Mesodermal cell (in vitro differentiated cells): Measurements from ENCODE around the gene SH3GLB2.
"Not testable (repeated sequence)": the region's sequence is repeated elsewhere in the genome, so short reads cannot be mapped to it uniquely, and the experiment has no call there.

ENCODE experiments used
- H3K27ac ChIP-seq: 2 replicates; pipeline ENCODE4 v1.7.0; 2013; ENCODE audit warnings: mild to moderate bottlenecking, low read depth, low read length, moderate library complexity; ENCODE audit not compliant: severe bottlenecking
- H3K36me3 ChIP-seq: 2 replicates; pipeline ENCODE4 v1.7.1; 2013; ENCODE audit warnings: mild to moderate bottlenecking, low read length, moderate library complexity; ENCODE audit not compliant: control insufficient read depth, insufficient read depth
- H3K4me1 ChIP-seq: one replicate; pipeline ENCODE4 v1.7.1; 2013; ENCODE audit warnings: mild to moderate bottlenecking, low read length; ENCODE audit not compliant: insufficient read depth, control insufficient read depth, poor library complexity, severe bottlenecking
- H3K4me3 ChIP-seq: 2 replicates; pipeline ENCODE4 v1.7.0; 2013; ENCODE audit warnings: low read length, control low read depth, mild to moderate bottlenecking; ENCODE audit not compliant: insufficient read depth, poor library complexity, severe bottlenecking; ENCODE audit errors: extremely low read depth
- H3K9me3 ChIP-seq: 2 replicates; pipeline ENCODE4 v1.7.1; 2013; ENCODE audit warnings: mild to moderate bottlenecking, low read length, moderate library complexity; ENCODE audit not compliant: control insufficient read depth
- WGBS, 2 experiments: methylation state at CpG; one replicate each; pipeline ENCODE4 v1.1.5; 2013; ENCODE audit warnings: missing lambda C conversion rate in 2 of 2; ENCODE audit not compliant: insufficient coverage in 2 of 2; 5-methylcytosine and 5-hydroxymethylcytosine counted together

The SH3GLB2 gene

DNA sequence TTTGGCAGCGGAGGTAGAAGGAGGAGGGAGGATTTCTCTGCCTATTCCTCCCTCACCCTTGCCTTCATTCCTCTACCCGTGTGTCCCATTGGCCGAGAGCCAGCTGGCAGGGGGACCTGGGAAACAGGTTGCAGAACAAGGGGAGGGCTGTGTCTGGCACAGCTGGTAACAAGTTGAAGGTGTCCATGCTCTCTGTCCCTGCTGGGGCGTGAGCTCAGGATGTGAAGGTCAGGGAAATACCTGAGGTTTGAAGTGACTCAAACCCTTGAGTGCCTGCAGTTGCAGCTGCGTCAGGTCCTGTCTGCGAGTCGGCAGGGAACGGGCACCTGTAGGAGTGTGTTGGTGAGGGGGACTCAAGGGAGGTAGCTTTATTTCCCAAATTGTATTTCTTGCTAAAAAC is 24.5 kb upstream of the SH3GLB2 start:
- 97% methylated on average over 4 to 5 of the region's 8 CpGs for WGBS, 2 experiments

DNA sequence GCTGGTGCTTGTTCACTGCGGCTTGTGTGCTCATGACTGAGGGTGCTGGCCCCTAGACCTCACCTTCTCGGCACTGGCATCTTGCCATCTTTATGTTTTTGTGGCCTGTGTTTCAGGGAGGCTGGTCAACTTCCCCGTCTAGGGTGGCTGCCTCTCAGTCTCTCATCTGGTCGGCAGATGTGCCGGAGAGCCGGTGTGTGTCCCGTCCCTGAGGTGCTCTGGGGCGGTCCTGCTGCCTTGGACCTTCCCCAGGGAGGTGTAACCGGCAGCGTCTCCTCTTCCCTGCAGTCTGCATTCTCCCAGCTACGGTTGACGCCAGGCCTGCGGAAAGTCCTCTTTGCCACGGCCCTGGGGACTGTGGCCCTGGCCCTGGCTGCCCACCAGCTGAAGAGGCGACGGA is 13.9 kb upstream of the SH3GLB2 start:
- 90 to 96% methylated on average over 9 to 15 of the region's 16 CpGs for WGBS, 2 experiments
- H3K9me3 ChIP-seq = no peaks in the 10 kb centered on the region

More for the DNA sequence above, 24.5 kb upstream of the SH3GLB2 start:
- Histone ChIP-seq H3K4me1 (no peaks in the 10 kb centered on the region), H3K9me3 (no peaks in the 10 kb centered on the region), H3K4me3 (no peak overlapping the region), H3K36me3 (peaks cover 61% of the 10 kb centered on the region), H3K27ac (no peak overlapping the region)

DNA sequence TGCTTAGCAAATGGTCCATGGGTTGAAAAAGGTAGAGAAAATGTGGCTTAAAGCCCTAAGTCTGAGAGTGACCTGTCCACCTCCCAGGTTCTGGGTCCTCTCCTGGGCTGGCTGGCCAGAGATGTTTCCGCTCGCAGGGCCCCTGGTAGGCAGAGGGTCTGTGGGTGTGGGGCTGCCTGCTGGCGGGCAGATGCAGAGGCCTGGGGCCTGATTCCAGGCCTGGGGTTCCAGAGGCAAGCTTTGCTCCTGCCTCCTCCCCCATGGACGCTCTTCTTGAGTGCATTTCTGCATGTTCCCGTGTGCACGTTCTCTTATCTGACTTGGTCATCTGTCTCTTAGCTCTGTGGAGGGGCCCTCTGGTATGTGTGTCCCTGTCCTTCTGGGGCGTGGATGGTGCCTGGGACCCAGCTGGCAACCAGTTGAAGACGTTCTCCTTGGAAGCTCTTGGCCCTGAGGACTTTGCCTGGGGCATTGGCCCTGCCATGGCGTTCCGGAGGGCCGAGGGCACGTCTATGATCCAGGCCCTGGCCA is 12.0 kb upstream of the SH3GLB2 start:
- H3K9me3 ChIP-seq = no peaks in the 10 kb centered on the region
- peaks cover 14% of the 10 kb centered on the region for H3K4me1 ChIP-seq
- no peak overlapping the region for H3K27ac ChIP-seq
- peaks cover 16% of the 10 kb centered on the region for H3K36me3 ChIP-seq
- 92 to 94% methylated on average over 12 of the region's 12 CpGs for WGBS, 2 experiments
- no peak overlapping the region for H3K4me3 ChIP-seq

More for the DNA sequence above, 13.9 kb upstream of the SH3GLB2 start:
- Histone ChIP-seq H3K4me3 (no peak overlapping the region), H3K36me3 (peaks cover 22% of the 10 kb centered on the region), H3K27ac (no peak overlapping the region), H3K4me1 (peaks cover 14% of the 10 kb centered on the region)

DNA sequence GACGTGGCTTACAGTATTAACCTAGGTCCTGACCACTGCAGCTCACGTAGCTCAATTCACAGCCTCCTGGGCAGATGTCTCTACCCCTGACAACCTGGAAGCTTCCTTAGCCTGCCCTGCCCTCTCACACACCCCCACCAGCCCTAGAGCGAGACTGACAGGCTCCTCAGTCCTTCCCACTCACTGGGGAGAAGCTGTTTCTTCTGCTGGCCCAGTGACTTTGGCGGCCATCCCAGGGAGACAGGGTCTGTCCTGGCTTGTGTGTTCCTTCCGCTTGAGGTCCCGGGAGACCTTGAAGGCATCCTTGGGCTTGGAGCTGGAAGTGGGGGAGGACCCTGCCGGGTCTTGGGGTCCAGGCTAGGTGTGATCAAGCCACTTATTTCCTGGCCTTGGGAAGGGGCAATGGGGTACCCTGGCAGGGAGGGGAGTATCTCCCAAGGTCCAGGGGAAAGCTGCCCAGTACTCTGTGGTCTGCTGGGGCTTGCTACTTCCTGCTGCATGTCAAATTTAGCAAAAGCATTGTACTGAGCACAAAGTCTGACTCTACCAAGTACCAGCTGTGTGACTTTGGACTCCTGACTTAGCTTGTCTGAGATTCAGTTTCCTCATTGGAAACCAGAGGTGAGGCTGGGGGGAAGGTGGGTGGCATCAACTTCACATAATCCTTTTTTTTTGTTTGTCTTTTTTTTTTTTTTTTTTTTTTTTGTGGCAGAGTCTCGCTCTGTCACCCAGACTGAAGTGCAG is 10.2 kb upstream of the SH3GLB2 start:
- H3K27ac ChIP-seq = no peak overlapping the region
- 96 to 97% methylated on average over 4 of the region's 8 CpGs for WGBS, 2 experiments
- H3K4me1 ChIP-seq = peaks cover 14% of the 10 kb centered on the region
- H3K4me3 ChIP-seq = peak overlapping the region; percentile 95
- peaks cover 16% of the 10 kb centered on the region for H3K36me3 ChIP-seq
- H3K9me3 ChIP-seq = no peaks in the 10 kb centered on the region

DNA sequence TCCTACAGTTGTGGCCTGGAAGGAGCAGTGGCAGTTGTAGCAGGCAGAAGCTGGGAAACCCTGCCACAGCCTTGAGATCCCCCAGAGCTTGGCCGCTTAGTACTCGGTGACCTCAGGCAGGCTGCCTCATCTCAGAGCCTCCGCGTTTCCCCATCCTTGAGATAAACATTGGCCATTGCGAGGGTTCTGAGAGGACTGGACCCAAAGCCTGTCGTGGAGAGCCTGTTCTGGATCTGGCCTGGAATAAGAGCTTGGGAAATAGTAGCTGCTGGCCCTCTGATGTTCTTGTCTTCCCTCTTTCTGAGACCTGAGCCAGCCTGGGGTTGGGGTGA is 9.6 kb upstream of the SH3GLB2 start:
- H3K4me3 ChIP-seq = peak overlapping the region; percentile 95
- no peaks in the 10 kb centered on the region for H3K9me3 ChIP-seq
- 73 to 90% methylated on average over 6 of the region's 6 CpGs for WGBS, 2 experiments
- peaks cover 14% of the 10 kb centered on the region for H3K4me1 ChIP-seq
- H3K27ac ChIP-seq = no peak overlapping the region
- H3K36me3 ChIP-seq = peaks cover 16% of the 10 kb centered on the region

DNA sequence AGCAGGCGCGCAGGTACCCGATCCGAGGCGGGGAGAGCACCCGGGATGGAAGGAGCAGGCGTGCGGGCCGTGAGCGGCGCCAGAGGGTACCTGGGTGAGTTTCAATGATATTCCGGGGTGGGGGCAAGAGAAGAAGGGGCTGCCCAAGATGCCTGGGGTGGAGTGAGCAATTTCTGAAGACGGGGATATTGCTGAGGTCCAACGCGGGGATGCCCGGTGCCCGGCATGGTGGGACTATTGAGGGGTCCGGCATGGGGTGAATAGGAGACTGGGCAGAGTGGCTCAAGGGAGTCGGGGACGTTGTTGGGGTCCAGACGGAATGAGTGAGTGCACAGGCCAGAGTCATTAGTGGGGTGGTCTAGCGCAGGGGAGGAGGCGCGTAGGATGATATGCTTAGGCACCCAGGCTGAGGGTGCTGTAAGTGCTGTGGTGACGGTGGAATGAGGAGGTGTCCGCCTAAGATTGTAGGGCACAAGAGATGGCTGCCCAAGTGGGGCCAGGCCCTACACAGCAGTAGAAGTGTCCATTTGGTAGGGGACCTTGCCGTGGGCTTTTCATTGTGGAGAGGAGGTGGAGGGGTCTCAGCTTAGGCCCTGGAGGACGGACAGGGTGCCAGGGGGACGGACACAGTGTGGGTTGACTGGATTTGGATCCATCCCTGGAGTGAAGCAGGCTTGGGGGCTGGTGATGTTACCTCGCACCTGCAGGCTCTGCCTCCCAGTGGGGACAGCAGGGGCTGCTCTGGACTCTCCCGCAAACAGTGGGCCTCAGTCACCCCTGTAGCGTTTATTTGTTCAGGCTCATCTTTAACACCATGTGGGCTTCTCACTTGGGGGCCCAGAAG is 9.0 kb upstream of the SH3GLB2 start:
- WGBS, 2 experiments = 19 to 24% methylated on average over 26 to 31 of the region's 32 CpGs
- peaks cover 14% of the 10 kb centered on the region for H3K4me1 ChIP-seq
- H3K27ac ChIP-seq = no peak overlapping the region

DNA sequence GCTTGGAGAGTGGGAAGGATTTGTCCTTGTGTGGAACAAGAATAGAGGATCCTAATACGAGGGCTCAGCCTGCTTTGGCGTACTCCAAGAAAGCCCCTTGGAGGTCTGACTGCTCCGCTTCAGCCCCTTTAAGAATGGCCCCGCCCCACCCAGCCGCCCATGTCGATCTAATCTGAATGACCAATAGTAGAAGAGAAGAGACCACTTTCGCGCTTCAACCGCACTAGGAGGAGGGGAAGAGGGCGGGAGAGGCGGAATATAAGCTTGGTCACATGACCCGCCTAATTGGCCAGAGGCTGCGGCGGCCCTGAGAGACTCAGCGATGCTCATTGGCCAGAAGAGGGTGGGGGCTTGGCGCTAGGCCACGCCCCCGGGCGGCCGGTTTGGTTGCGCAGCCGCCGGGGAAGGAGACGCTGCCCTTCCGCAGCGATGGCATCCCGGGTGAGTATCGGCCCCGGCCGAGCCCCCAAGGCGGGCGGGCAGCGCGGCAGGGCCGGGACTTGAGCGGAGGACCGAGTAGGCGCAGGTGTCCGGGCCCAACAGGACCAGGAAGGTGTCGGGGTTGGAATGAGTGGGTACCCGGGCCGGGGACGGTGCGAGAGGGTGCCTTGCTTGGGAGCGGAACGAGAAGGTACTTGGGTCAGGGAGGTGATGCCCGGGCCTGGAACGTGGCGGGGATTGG is 8.3 kb upstream of the SH3GLB2 start, which contains the start of gene MIGA2:
MIGA2 (plus strand) TSS at position 386 of the 682 bp plus-strand sequence. CDS start 3,969 bp downstream, outside the sequence.
- peak within 1 kb of the TSS; percentile 59 for H3K27ac ChIP-seq
- peaks cover 14% of the 10 kb centered on the region for H3K4me1 ChIP-seq
- H3K36me3 ChIP-seq = peaks cover 4% of the 10 kb centered on the region
- H3K4me3 ChIP-seq = peak within 1 kb of the TSS; percentile 95
- 1 to 2% methylated on average over 43 to 44 of the region's 49 CpGs for WGBS, 2 experiments
- H3K9me3 ChIP-seq = no peaks in the 10 kb centered on the region

More for the DNA sequence above, 9.0 kb upstream of the SH3GLB2 start:
- peak overlapping the region; percentile 95 for H3K4me3 ChIP-seq
- H3K36me3 ChIP-seq = peaks cover 12% of the 10 kb centered on the region
- H3K9me3 ChIP-seq = no peaks in the 10 kb centered on the region

DNA sequence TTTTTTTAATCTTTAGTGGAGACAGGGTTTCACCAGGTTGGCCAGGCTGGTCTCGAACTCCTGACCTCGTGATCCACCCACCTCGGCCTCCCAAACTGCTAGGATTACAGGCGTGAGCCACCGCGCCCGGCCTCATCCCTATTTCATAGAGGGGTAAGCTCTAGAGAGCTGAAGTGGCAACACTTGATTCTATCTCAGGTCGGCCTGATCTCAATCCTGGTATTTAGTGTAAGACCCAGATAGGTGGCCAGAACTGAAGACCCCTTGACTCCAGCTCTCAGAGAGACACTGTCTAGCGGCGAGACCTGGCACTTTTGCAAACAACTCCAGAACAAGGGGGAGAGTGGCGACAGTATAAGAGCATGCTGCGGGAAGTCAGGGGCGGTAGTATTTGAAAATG is 7.7 kb upstream of the SH3GLB2 start:
- H3K4me3 ChIP-seq, H3K9me3 ChIP-seq, H3K36me3 ChIP-seq: not testable (repeated sequence)
- WGBS, 2 experiments = 81 to 82% methylated on average over 12 to 13 of the region's 13 CpGs
- peak overlapping the region; percentile 59 for H3K27ac ChIP-seq
- peaks cover 14% of the 10 kb centered on the region for H3K4me1 ChIP-seq

DNA sequence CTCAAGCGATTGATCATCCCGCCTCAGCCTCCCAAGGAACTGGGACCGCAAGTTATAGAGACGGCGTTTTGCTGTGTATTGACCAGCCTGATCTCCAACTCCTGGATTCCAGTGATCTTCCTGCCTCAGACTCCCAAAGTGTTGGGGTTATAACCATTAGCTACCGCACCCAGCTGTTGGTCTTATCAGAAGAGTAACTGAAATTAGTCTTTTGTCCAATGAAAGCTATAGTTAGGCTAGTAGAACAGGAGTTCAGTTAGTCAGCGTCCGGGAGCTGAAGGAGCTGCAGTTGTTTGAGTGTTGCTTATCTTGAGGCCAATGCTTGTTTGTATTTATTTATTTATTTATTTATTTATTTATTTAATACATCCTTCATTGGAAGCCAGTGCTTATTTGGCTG is 5.1 kb upstream of the SH3GLB2 start:
- Histone ChIP-seq H3K4me1 (peaks cover 11% of the 10 kb centered on the region), H3K27ac (no peak overlapping the region), H3K9me3 (no peaks in the 10 kb centered on the region), H3K4me3 (no peak overlapping the region), H3K36me3 (no peaks in the 10 kb centered on the region)
- 90 to 97% methylated on average over 6 of the region's 8 CpGs for WGBS, 2 experiments

DNA sequence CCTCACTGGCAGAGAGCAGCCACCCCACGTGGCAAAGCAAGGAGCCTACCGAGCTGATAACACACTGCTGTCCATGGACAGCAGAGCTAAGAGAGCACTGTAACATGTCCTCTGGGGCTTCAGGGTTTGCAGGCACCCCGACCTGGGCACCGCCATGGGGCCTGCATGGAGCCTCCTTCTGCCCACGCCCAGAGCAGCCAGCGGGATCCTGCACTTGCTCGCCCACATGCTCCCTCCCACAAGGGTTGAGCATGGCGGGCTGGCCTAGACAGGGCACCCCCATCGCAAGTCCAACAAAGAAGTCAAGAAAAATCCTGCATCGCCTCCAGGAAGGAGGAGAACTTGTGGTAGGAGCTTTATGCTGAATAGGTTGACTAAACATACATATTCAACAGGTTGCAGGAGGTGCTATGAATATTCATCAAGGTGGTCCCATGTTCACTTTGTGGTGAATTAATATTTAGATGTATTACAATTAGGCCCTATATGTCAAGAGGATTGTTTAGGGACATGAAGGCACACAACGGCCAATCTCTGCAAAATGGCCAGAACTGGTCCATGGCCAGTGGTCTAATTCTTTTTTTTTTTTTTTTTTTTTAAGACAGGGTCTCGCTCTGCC is 4.5 kb upstream of the SH3GLB2 start:
- 90 to 96% methylated on average over 8 to 10 of the region's 12 CpGs for WGBS, 2 experiments
- Histone ChIP-seq H3K9me3 (no peaks in the 10 kb centered on the region), H3K36me3 (no peaks in the 10 kb centered on the region), H3K27ac (no peak overlapping the region), H3K4me1 (peaks cover 6% of the 10 kb centered on the region), H3K4me3 (no peak overlapping the region)
